Nephron (organoid): ENCODE results near the gene ADAMTSL3.

Experiments used
- H3K27ac Mint-ChIP-seq, 3 experiments: 2 replicates each; pipeline ENCODE4 v1.8.0; 2020; ENCODE audit warnings: mixed read lengths in 3 of 3, mild to moderate bottlenecking in 2 of 3, moderate library complexity in 1 of 3
- H3K27me3 Mint-ChIP-seq: 2 replicates; pipeline ENCODE4 v1.8.0; 2021; ENCODE audit warnings: low read depth, mild to moderate bottlenecking, moderate library complexity, mixed read lengths
- H3K36me3 Mint-ChIP-seq: 2 replicates; pipeline ENCODE4 v1.8.0; 2020; ENCODE audit warnings: low read depth, mixed read lengths
- H3K4me1 Mint-ChIP-seq: 2 replicates; pipeline ENCODE4 v1.8.0; 2020; ENCODE audit warnings: mixed read lengths
- H3K4me3 Mint-ChIP-seq, 3 experiments: 2 replicates each; pipeline ENCODE4 v1.8.0; 2020; ENCODE audit warnings: mild to moderate bottlenecking in 3 of 3, mixed read lengths in 3 of 3, moderate library complexity in 2 of 3
- H3K9me3 Mint-ChIP-seq: 2 replicates; pipeline ENCODE4 v1.8.0; 2020; ENCODE audit warnings: mixed read lengths
- TF ChIP-seq, protein P1 (sequence below), 3 experiments: fragments of 200-600 bp; sonication (generic); IDR thresholded peaks; one replicate each; pipeline ENCODE4 v1.5.0; 2021; ENCODE audit warnings: antibody characterized with exemption in 3 of 3; ENCODE audit not compliant: unreplicated experiment in 3 of 3

Gene ADAMTSL3

DNA sequence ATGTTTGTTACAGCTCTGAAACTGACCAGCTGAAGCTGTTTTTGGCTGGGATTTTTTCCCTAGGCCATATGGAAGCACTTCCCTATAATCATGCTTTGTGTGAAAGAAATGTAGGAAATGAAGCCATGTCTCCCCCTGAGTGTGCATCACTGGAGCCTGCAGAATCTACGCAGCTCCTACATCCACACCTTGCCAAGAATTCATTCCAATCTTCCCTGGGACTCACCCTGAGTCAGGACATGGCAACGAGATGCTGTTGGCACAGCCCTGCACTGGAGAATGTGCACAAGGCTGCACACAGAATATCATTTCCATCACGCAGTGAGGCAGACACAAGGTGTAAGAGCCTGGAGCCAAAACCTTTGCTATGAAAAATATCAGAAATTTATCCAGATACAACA is 189.5 kb downstream of the ADAMTSL3 start:
- Mint-ChIP-seq H3K4me1 (peaks cover 17% of the 10 kb centered on the region), H3K9me3 (no peaks in the 10 kb centered on the region), H3K27me3 (no peaks in the 10 kb centered on the region), H3K36me3 (no peaks in the 10 kb centered on the region), H3K27ac (no peak overlapping the region), H3K4me3 (no peak overlapping the region)
- TF ChIP-seq, protein P1, sequence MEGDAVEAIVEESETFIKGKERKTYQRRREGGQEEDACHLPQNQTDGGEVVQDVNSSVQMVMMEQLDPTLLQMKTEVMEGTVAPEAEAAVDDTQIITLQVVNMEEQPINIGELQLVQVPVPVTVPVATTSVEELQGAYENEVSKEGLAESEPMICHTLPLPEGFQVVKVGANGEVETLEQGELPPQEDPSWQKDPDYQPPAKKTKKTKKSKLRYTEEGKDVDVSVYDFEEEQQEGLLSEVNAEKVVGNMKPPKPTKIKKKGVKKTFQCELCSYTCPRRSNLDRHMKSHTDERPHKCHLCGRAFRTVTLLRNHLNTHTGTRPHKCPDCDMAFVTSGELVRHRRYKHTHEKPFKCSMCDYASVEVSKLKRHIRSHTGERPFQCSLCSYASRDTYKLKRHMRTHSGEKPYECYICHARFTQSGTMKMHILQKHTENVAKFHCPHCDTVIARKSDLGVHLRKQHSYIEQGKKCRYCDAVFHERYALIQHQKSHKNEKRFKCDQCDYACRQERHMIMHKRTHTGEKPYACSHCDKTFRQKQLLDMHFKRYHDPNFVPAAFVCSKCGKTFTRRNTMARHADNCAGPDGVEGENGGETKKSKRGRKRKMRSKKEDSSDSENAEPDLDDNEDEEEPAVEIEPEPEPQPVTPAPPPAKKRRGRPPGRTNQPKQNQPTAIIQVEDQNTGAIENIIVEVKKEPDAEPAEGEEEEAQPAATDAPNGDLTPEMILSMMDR (IDR thresholded peaks at IDR 0.05; ENCODE audit: unreplicated experiment in 3 of 3): no peak

GRCh38 chr15:83844742-83845141 is 190.8 kb downstream of the ADAMTSL3 start:
- H3K27me3 Mint-ChIP-seq: no peaks in the 10 kb centered on the region
- no peaks in the 10 kb centered on the region for H3K36me3 Mint-ChIP-seq
- peaks cover 24% of the 10 kb centered on the region for H3K4me1 Mint-ChIP-seq
- H3K9me3 Mint-ChIP-seq: no peaks in the 10 kb centered on the region
- TF ChIP-seq, protein P1 (IDR thresholded peaks at IDR 0.05; ENCODE audit: unreplicated experiment in 3 of 3): no peak
- no peak overlapping the region for H3K4me3 Mint-ChIP-seq
- no peak overlapping the region for H3K27ac Mint-ChIP-seq

DNA sequence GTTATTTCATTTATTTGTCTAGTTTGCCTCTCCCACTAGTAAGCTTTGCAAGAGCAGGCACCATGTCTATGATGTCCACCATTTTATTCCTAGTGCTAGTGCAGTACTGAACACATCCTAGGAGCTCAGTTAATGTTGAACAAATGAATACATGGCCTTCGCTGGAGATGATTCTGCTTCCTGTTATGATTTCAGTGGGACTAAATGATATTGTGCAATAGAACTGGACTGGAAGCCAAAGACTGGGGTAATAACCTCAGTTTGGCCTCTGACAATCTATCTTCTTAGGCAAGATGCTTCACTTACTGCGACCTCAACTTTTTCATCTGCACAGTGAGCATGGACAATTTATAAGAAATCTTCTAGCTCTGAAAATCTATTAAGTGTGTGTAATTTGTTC is 191.3 kb downstream of the ADAMTSL3 start:
- TF ChIP-seq, protein P1 (IDR thresholded peaks at IDR 0.05; ENCODE audit: unreplicated experiment in 3 of 3): no peak
- no peaks in the 10 kb centered on the region for H3K36me3 Mint-ChIP-seq
- H3K27ac Mint-ChIP-seq: no peak overlapping the region
- H3K9me3 Mint-ChIP-seq: no peaks in the 10 kb centered on the region
- H3K4me1 Mint-ChIP-seq: peaks cover 28% of the 10 kb centered on the region
- no peaks in the 10 kb centered on the region for H3K27me3 Mint-ChIP-seq
- no peak overlapping the region for H3K4me3 Mint-ChIP-seq

DNA sequence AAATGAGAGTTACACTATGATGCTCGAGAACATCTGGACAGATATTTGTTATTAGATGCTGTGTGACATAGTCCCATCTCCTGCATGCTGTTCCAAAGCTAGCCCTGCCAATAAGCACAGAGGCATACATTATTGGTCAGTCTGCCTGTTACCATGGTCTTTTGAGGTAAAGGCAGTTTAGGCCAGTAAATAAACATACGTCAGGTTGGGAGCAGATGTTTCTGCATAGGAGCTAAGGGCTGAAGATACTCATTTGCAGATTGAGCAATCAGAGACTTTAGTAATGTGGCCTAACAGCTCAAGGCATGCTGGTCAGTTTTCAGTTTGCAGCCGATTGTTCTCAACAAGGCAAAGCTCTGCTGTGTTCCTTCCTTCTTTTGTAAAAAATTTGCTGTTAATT is 192.9 kb downstream of the ADAMTSL3 start:
- H3K36me3 Mint-ChIP-seq: no peaks in the 10 kb centered on the region
- H3K9me3 Mint-ChIP-seq: no peaks in the 10 kb centered on the region
- TF ChIP-seq, protein P1 (IDR thresholded peaks at IDR 0.05; ENCODE audit: unreplicated experiment in 3 of 3): no peak
- peaks cover 34% of the 10 kb centered on the region for H3K4me1 Mint-ChIP-seq
- H3K4me3 Mint-ChIP-seq: no peak overlapping the region
- H3K27ac Mint-ChIP-seq: no peak overlapping the region
- no peaks in the 10 kb centered on the region for H3K27me3 Mint-ChIP-seq

DNA sequence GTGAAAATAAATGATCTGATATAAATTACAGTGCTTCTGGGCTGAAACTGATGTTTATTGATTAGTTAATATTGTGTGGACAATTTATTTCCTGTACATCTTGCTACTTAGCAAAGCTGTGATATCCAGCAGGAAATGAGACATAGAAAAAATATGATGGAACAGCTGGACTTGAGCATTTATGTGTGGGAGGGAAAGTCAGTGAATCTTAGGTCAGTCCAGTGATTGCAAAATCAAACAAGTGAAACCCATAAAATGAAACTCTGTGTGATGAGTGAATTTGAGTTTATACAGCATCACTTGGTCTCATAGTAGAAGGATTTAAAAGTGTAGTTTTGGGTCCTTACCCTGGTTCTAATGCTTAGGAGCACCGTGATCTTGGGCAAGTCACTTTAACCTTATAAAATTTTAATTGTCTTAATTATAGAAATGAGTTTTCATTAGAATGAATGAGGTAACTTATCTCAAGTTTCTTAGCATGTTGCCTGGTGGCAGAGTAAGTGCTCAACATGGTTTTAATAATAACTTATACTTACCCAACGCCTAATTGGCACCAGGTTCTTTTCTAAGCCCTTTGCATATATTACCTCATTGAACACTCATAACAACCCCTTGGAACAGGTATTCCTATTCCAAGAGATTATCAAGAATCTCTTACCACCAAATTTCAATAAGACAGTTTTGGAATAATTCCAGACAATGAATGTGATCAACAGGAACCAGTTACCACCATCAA is 194.6 kb downstream of the ADAMTSL3 start:
- H3K4me3 Mint-ChIP-seq: no peak overlapping the region
- TF ChIP-seq, protein P1 (IDR thresholded peaks at IDR 0.05; ENCODE audit: unreplicated experiment in 3 of 3): no peak
- no peak overlapping the region for H3K27ac Mint-ChIP-seq
- H3K36me3 Mint-ChIP-seq: no peaks in the 10 kb centered on the region
- H3K4me1 Mint-ChIP-seq: peaks cover 32% of the 10 kb centered on the region
- no peaks in the 10 kb centered on the region for H3K27me3 Mint-ChIP-seq
- no peaks in the 10 kb centered on the region for H3K9me3 Mint-ChIP-seq

GRCh38 chr15:83850015-83850414 is 196.1 kb downstream of the ADAMTSL3 start:
- no peak overlapping the region for H3K27ac Mint-ChIP-seq
- peaks cover 24% of the 10 kb centered on the region for H3K4me1 Mint-ChIP-seq
- no peaks in the 10 kb centered on the region for H3K9me3 Mint-ChIP-seq

More at GRCh38 chr15:83850015-83850414, 196.1 kb downstream of the ADAMTSL3 start:
- H3K4me3 Mint-ChIP-seq: no peak overlapping the region
- peaks cover 1% of the 10 kb centered on the region for H3K27me3 Mint-ChIP-seq
- TF ChIP-seq, protein P1 (IDR thresholded peaks at IDR 0.05; ENCODE audit: unreplicated experiment in 3 of 3): no peak
- H3K36me3 Mint-ChIP-seq: no peaks in the 10 kb centered on the region
